ENCODE measurements around the gene RPA3.
"Not testable (repeated sequence)": the region's sequence is repeated elsewhere in the genome, so short reads cannot be mapped to it uniquely, and the experiment has no call there.

The RPA3 gene

DNA sequence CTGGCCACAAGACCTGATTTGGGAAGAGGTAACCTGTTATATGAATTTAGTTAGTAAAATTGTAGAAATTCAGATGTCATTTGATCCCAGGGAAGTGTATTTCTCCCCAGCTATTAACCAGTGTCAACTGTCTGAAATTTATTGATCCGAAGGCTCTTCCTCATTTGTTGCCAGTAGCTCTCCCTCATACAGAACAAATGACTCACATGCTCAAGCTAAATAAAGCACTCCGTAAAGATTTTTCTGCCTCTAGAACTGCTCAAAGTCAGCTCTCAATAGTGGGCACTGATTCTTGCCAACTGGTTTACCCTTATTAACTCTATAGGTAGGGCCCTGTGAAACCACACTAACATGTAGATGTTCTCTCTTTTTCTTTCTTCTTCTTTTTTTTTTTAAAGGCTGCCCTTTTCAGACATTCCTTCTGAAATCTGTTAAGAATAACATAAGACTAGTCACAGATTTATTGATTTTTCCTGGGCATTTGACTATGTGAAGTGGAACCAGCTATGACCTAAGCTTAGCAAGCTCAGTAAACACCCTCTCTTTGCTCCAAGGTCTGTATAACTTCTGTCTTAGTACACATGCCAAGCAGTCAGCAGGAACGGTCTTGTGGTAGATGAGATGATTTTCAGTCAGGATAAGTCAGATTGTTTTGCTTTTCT, 21.8 kb downstream of the RPA3 start:
- in situ Hi-C loops (cut with HindIII; ENCODE audit: low sequenced_read_pairs), result loop anchor here (5.0 kb wide), 1 partner anchor 54 kb away; the partner anchor contains the start of gene UMAD1

DNA sequence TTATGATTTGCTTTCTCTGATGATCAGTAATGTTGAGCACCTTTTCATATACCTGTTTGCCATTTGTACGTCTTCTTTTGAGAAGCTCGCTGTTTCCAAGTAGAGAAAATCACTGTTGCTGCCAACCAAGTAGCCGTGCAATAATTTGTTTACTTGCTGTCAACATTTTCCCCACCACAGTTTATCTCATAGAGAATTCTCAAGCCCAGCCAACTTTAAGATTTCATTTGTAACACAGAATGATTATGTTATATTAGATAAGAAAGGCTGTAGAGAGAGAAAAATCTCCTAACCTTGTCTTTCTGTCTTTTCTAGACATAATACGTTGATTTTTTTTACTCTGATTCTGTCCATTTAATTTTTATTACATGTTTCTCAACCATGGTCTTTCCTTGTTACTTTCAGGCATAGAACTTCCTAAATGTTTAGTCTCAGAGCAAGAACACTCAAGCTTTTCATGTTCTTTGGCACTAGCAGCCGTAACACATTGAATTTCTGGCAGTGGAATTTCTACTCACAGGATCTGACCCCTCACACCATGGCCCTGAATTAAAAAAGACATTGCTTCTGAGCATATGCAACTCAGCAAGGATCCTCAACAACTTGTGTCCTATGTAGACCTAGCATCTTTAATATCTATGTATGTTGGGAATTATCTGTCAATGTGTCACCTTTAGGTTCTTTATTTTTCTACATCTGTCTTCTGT, 23.1 kb downstream of the RPA3 start:
- in situ Hi-C loops (cut with HindIII; ENCODE audit: low sequenced_read_pairs), result loop anchor here (5.0 kb wide), 1 partner anchor 53 kb away; the partner anchor contains the start of gene UMAD1

DNA sequence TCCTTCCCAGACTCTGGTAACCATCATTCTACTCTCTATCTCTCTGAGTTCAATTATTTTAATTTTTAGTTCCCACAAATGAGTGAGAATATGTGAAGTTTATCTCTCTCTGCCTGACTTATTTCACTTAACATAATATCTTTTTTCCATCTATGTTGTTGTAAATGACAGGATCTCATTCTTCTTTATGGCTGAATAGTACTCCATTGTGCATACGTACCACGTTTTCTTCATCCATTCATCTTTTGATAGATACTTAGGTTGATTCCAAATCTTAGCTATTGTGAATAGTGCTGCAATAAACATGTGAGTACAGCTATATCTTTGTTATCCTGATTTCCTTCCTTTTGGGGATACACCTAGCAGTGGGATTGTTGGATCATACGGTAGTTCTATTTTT, 23.9 kb downstream of the RPA3 start:
- in situ Hi-C loops (cut with HindIII; ENCODE audit: low sequenced_read_pairs), result no loop called here

DNA sequence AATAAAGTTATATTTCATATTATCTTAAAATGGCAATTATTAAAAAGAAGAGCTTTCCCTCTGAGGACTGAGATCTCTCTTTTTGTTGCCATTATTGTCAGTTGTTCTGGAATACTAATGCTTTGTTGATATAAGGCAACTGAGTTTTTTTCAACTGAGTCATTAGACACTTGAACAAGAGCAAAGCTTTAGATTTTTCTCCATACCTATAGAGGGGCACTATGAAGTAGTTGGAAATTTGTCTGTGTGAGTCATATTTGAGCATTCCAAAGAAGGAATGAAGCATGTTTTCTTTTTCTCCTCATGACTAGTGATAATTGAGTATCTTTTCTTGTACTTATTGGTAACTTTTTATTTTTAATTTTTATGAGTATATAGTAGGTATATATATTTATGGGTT, 24.5 kb downstream of the RPA3 start:
- in situ Hi-C loops (cut with HindIII; ENCODE audit: low sequenced_read_pairs), result no loop called here

DNA sequence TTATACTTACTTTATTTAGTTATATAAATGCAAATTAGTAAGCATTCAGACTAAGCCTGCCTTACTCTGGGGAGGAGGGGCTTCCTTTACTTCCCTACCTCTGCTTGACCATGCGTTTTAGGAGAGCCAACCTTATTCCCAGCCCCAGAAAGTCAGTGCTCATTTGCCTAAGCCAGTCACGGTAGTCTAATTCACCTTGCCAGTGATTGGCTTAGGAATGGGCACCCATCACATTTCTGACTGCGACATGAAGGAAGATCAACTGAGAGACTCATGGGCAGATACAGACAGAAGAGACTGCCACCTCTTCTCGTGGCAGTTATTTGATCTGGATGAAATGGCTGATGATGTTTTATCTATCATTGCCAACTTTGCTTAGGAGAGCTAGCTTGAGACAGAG, 29.5 kb downstream of the RPA3 start:
- in situ Hi-C loops (cut with HindIII; ENCODE audit: low sequenced_read_pairs), result no loop called here

DNA sequence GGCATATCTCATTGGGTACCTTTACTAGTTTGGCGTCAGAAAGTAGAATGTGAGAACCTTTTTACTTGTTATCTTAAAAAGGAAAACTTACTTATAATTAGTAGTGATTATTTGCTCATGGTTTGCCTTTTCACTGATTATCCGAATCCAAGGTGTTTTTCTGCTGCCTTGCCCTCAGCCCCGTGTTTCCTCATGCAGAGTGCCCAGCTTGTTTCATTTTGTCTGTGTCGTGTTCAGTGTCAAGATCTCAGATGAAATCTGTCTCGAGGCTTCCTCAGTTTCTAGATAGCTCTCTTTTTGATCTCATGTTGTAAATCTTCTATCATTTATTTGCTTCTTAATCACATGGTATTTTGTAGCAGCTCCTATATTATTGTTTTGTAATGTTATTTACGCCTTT, 30.1 kb downstream of the RPA3 start:
- in situ Hi-C loops (cut with HindIII; ENCODE audit: low sequenced_read_pairs), result no loop called here

DNA sequence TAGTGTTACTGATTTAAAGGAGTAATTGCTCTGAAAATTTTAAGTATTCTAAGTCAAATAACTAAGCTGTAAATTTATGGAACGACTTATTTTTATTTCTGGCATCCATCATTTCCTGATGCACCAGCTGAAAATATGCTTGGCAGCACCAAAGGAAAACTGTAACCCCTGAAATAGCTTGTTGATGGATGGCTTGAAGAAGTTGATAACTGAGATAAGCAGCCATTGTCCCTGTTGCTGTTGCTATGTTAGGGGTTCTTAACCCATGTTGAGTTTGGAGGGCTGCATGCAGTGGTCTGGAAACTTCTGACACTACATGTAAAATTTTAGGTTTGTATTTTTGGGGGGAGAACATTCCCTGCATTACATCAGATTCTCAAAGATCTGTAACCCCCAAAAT, 30.6 kb downstream of the RPA3 start:
- in situ Hi-C loops (cut with HindIII; ENCODE audit: low sequenced_read_pairs), result no loop called here

DNA sequence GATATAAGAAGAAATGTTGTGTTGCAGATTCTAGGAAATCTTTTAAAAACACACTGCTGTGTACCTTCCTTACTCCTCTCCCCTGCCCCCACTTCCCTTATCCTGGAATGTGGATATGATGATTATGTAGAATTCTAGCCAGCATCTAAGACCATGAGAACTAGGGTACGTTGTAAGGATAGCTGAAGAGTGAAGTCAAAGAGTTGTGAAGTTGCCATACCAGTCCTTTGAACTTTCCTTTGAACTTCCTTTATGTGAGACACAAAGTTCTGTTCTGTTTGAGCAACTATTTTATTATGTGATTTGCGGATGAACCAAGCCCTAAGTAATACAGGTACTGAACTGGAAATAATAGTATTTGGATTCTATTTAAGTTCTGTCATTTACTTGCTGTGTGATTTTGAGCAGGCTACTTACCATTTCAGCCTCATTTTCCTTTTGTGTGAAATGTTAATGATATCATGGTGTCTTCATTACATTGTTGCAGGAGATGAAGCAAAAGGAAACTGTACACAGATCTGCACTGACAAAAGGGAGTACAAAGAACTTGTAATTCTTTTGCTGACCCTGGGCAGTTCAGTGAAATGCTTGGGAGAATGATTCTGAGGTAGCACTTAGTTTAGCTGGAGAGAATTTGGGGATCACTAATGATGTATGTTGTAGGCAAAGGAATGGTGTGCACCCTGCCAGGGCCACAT, 31.4 kb downstream of the RPA3 start:
- in situ Hi-C loops (cut with HindIII; ENCODE audit: low sequenced_read_pairs), result no loop called here

DNA sequence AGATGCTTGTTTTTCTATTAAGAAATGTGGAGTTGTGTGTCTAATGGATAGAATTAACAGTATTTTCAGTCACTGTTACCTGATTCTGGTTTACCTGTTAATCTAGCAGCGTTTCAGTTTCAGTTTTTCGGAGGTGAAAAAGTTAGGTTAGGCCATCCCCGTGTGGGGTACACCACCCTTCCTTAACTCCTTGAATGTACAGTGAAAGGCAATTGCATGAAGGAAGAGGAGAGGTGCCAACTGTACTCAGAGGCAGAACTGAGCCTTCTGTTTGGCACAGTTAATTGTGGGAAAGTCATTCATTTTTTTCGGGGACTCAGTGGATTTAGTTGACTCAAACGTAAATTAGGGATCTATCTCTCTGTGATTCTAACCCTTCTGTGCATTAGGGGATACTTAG, 35.5 kb downstream of the RPA3 start:
- in situ Hi-C loops (cut with HindIII; ENCODE audit: low sequenced_read_pairs), result no loop called here

DNA sequence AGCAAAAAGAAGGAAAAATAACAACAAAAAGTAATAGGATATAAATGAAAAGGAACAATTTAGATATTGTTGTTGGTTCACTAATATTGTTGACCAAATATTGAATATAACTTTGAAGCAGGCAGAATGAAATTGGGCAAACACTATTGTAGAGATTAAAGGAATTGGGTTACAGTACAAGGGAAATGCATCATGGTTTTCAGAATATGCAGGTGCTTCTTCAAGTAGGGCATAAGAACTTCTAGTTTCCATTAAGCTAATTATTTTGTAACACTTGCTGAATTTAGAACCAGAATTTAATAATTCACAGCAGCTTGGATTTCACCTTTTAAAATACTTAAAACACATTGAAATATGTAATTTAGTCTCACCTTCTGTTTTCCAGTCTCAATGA, 36.5 kb downstream of the RPA3 start:
- in situ Hi-C loops (cut with HindIII; ENCODE audit: low sequenced_read_pairs), result no loop called here

DNA sequence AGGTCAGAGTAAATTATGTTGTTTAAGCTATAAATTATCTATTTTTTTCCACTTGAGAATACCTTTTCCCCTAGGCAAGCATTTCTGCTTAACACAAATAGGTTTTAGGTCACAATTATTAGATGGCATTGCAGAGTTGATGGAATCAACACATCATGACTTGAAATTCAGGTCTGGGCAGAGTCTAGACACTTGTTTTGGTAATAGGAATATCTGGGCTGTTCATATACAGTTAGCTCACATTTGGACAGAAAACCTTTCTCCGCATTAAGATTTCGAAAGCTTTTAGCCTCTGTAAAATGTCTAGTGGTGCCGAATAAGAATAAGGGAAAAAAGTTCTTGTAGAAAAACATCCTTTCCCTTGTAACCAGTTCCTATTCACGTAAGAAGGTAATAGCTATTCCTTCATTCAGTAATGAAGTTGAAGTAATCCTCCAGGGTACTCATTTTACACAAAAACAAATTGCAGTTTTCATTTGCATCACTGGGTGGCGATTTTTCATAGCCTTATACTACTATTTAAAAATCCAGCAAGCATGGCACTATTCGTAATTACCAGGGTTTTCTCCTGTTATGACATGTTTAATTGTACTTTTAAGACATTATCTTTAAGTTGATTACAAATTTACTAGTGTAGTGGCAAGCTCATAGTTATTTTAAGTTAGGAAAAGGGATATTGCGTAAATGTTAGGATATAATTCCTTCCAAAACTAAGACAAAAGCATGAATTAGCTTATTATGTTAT, 37.0 kb downstream of the RPA3 start:
- in situ Hi-C loops (cut with HindIII; ENCODE audit: low sequenced_read_pairs), result no loop called here

DNA sequence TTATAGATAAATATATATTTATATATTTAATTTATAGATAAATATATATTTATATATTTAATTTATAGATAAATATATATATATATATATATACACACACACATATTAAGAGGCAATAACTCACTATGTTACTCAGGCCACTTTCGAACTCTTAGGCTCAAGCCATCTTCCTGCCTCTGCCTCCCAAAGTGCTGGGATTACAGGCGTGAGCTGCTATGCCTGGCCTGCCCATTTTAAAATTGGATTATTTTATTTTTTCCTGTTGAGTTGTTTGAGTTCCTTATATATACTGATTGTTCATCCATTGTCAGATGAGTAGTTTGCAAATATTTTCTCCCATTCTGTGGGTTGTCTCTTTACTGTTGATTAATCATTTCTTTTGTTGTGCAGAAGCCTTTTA, 38.8 kb downstream of the RPA3 start:
- in situ Hi-C loops (cut with HindIII; ENCODE audit: low sequenced_read_pairs), result not testable (repeated sequence)

DNA sequence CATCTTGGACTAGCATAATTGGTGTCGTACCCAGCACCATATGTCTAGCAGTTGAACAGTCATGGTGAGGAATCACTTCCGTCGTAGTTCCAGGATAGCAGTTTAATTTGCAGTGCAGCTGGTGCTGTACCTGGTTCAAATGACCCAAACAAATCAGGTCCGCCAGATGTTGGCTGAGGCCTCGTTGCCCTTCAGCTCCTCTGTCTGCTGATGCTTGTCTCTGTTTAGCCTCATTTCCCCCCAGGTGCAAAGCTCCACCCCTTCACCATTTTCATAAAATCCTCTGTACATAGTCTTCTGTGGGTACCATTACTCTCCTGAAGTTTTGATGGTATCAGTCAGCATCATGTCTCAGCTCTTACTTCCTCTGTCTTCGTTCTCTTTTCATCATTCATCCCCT, 42.7 kb downstream of the RPA3 start:
- in situ Hi-C loops (cut with HindIII; ENCODE audit: low sequenced_read_pairs), result no loop called here

DNA sequence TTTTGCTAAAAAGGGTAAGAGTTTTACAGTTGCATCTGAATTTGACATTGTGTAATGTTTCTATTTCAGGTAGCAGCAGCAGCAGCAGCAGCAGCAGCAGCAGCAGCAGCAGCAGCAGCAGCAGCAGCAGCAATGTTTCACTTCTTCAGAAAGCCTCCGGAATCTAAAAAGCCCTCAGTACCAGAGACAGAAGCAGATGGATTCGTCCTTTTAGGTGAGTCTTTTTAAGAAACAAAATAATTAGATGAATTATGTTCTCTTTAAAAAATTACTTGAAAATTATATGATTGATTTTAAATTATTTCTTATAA, 45.2 kb downstream of the RPA3 start:
- in situ Hi-C loops (cut with HindIII; ENCODE audit: low sequenced_read_pairs), result no loop called here

DNA sequence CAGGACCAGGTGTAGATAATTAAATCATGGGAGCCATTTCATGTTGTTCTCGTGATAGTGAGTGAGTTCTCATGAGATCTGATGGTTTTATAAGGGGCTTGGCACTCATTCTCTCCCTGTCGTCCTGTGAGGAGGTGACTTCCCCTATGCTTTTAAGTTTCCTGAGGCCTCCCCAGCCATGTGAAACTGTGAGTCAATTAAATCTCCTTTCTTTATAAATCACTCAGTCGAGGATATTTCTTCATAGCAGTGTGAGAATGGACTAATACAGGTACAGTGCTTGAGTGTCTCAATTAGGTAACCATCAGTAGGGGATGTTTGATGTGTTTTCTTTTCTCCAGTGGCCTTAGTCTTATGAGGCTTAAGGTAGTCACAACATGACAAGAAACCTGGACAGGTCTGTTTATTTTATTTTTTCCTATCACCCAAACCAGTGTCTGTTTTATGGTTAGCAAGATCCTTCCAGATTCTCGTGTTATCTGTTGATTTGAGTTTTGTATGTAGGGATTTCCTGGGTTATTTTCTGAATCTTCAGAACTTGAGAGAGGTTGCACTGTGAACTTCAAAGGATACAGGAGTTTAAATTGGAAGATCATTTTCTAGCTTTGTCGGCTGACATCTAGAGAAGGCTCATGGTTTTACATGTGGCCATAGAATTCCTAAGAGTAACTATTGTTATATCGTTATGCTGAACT, 45.7 kb downstream of the RPA3 start:
- in situ Hi-C loops (cut with HindIII; ENCODE audit: low sequenced_read_pairs), result no loop called here

DNA sequence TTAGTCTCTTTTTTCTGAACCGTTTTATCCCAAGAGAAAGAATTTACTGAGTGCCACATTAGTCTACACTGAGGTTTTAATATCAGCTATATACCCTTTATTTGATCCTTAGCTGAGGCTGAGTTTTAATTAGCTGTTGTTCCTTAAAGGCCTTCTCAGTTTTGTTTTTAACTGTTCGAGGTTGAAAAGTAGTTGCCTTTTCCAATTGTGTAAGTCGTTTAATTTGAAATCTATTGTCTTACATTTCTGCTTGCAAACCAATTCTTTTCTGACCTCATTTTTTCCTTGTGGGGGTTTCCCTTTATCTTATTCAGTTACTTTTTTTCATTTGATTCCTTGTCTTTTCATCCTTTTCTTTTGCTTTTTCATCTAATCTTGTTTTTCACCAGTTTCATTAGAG, 47.0 kb downstream of the RPA3 start:
- in situ Hi-C loops (cut with HindIII; ENCODE audit: low sequenced_read_pairs), result no loop called here

DNA sequence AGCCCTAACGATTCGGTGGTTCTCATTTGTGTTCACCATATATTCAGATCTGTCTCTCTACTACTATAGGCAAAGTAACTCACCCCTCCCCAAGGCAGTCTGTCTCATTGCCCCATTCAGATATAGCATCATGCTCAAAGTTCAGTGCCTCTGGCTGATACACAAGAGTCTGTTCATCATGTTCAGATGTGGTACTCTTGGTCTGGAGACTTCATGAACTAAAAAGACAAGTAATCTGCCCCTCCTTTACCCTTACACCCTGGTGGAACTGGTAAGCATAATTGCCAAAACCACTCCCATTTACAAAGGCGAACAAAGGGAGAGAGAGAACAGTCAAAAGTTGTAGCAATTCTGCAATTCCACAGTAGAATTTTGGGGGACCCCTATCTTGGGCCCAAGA, 47.9 kb downstream of the RPA3 start:
- in situ Hi-C loops (cut with HindIII; ENCODE audit: low sequenced_read_pairs), result no loop called here

DNA sequence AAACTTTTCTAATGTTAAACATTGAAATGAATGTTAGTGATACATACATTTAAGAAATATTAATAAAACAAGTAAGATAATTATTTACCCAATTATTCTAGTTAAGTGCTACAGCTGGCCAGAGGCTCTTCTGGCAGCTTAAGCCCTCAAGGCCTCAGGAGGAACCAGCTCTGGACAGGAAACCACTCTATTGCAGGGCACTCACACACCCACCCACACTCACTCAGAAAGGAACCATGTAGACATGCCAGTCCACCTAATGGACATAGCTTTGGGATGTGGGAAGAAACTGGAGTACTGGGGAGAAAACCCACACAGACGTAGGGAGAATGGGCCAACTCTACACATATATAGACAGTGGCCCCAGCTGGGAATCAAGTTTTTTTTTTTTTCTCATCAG, 49.7 kb downstream of the RPA3 start:
- in situ Hi-C loops (cut with HindIII; ENCODE audit: low sequenced_read_pairs), result no loop called here

DNA sequence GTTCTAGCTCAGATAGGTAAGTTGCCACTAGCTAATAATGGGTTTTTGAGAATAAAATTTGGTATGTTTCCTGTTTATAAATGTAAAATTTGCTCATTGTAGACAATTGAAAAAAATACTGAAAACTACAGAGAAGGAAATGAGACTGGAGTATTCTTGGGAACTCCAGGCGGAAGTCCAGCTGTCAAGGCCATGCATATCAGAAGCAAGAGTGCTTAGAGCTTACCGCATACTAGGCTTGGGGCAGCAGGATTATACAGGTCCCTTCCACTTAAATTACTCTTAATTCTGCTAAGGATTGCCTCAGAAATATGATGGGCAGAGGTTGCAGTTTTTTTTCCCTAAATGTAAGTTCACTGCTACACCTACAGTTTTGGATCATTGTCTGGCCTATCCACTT, 51.2 kb downstream of the RPA3 start:
- in situ Hi-C loops (cut with HindIII; ENCODE audit: low sequenced_read_pairs), result no loop called here

DNA sequence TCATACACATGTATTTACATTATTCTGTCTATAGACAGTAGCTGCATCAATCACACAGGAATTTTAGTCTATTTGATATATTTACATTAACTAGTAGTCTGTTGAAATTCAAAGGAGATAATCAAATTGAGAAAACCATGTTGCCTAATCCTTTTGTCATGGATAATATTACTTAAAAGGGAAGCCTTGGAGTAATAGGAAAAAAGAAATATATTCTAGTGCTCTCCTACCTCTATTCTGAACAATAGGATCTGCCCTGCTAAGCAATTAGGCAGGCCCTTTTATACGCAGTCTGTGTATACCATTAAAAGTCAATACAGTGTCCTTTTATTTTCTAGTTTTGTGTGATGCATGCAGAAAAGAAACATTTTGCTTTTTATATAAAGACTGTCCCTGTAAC, 53.4 kb downstream of the RPA3 start:
- in situ Hi-C loops (cut with HindIII; ENCODE audit: low sequenced_read_pairs), result no loop called here

DNA sequence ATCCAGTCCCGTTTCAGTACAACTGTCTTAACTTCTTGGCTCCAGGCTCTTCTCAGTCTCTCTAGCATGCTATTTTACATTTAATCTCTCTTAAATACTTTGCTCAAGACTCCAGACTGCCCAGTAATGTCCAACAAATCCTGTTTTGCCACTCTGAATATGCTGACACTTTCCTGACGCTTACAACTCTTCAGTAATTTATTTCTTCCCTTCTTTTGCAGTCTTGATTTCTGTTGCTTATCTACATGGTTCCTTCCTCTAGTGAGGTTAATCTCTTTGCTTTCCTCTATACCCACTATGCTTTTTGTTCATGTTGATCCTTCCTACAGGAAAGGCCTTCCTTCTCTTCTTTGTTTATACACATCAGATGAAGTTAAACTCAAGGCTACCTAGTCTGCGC, 54.1 kb downstream of the RPA3 start:
- in situ Hi-C loops (cut with HindIII; ENCODE audit: low sequenced_read_pairs), result no loop called here

All from endothelial cell of hepatic sinusoid (primary cell).